ENCODE measurements around the gene VASN. TPM values are rescaled to one million over a fixed set of nuclear protein-coding genes. Genes with fewer than 3 reads are reported as not detected.

The VASN gene
- total RNA-seq, 6 experiments from 2014 or later, result 92.0 to 131 (median 103) TPM

DNA sequence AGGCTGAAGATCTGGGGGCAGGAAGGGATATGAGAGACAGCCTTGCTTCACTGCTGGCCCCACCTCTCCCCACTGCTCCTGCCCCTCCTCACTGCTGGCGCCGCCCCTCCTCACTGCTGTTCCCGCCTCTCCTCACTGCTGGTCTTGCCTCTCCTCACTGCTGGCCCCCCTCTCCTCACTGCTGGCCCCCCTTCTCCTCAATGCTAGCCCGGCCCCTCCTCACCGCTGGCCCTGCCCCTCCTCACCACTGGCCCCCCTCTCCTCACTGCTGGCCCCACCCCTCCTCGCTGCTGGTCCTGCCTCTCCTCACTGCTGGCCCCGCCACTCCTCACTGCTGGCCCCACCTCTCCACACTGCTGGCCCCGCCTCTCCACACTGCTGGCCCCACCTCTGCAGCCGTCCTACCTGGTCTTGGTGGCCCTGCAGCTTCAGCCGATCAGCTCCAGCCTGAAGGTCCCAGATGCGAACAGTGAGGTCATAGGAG, 11.1 kb upstream of the VASN start:
- Mint-ChIP-seq H3K27ac (no peak overlapping the region), H3K4me1 (ENCODE audit: low read depth) (no peaks in the 10 kb centered on the region), H3K27me3 (ENCODE audit: insufficient read depth) (no peaks in the 10 kb centered on the region), H3K4me3 (no peak overlapping the region), H3K36me3 (ENCODE audit: low read depth) (no peaks in the 10 kb centered on the region), H3K9me3 (no peaks in the 10 kb centered on the region)
- TF ChIP-seq, protein P1, sequence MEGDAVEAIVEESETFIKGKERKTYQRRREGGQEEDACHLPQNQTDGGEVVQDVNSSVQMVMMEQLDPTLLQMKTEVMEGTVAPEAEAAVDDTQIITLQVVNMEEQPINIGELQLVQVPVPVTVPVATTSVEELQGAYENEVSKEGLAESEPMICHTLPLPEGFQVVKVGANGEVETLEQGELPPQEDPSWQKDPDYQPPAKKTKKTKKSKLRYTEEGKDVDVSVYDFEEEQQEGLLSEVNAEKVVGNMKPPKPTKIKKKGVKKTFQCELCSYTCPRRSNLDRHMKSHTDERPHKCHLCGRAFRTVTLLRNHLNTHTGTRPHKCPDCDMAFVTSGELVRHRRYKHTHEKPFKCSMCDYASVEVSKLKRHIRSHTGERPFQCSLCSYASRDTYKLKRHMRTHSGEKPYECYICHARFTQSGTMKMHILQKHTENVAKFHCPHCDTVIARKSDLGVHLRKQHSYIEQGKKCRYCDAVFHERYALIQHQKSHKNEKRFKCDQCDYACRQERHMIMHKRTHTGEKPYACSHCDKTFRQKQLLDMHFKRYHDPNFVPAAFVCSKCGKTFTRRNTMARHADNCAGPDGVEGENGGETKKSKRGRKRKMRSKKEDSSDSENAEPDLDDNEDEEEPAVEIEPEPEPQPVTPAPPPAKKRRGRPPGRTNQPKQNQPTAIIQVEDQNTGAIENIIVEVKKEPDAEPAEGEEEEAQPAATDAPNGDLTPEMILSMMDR (IDR thresholded peaks at IDR 0.05), result no peak
- DNase-seq, result no peak

DNA sequence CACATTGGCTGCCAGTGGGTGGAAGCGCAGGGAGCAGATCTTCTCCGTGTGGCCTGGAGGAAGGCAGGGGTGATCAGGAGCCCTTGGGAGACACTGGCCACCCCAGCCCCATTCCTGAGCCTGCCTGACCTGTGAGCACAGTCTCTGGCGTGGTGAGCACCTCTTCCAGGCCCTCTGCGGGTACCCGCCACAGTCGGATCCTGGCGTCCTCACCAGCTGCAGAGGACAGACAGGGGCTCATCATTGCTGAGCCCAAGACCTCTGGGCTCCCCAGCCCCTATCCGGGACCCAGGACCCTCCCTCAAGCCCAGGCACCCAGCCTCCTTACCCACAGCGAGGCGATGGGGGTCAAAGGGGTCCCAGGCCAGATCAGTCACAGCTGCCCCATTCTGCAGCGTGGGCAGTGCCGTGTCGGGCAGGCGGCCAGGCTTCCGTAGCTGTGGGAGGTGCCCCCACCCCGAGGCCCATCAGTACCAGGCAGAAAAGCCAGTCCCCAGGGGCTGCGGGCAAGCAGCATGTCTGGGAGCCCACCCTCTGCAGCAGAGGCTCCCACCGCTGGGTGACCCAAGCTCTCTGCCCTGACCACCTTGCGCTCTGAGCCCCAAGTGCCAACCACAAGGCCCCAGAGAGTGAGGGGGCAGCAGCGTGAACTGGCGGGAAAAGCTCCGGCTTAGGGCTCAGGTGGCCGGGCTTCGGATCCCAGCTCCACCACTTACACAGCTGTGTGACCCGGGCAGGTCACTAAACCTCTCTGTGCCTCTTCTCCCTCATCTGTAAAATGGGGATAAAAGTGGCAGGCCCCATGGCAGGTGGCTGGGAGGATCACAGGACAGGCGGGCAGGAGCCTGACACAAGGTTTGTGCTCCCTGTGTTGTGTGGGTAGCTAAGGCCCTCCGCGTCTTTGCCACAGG, 10.4 kb upstream of the VASN start:
- no peak for DNase-seq
- Mint-ChIP-seq H3K4me1 (ENCODE audit: low read depth) (no peaks in the 10 kb centered on the region), H3K27ac (no peak overlapping the region), H3K27me3 (ENCODE audit: insufficient read depth) (no peaks in the 10 kb centered on the region), H3K4me3 (no peak overlapping the region), H3K9me3 (no peaks in the 10 kb centered on the region), H3K36me3 (ENCODE audit: low read depth) (no peaks in the 10 kb centered on the region)
- TF ChIP-seq, protein P1 (IDR thresholded peaks at IDR 0.05), result no peak

DNA sequence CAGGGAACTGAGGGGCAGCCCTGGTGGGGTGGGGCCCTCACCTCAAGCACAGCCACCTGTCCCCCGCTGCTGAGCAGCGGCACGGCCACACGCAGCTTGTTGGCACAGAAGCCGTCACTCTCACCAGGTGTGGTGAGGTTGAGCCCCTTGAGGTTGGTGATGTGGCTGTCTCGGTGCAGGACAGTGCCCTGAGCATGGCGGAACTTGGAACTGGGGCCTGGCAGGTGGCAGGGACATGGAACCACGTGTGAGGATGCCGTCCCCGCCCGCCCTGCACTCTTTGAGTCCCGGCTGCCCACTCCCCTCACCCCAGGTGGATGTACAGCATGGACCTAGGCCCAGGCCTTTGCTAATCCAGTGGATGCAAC, 9.7 kb upstream of the VASN start:
- Mint-ChIP-seq H3K27me3 (ENCODE audit: insufficient read depth) (no peaks in the 10 kb centered on the region), H3K9me3 (no peaks in the 10 kb centered on the region), H3K4me1 (ENCODE audit: low read depth) (no peaks in the 10 kb centered on the region), H3K4me3 (no peak overlapping the region), H3K27ac (no peak overlapping the region), H3K36me3 (ENCODE audit: low read depth) (no peaks in the 10 kb centered on the region)
- DNase-seq, result no peak
- TF ChIP-seq, protein P1 (IDR thresholded peaks at IDR 0.05), result no peak

DNA sequence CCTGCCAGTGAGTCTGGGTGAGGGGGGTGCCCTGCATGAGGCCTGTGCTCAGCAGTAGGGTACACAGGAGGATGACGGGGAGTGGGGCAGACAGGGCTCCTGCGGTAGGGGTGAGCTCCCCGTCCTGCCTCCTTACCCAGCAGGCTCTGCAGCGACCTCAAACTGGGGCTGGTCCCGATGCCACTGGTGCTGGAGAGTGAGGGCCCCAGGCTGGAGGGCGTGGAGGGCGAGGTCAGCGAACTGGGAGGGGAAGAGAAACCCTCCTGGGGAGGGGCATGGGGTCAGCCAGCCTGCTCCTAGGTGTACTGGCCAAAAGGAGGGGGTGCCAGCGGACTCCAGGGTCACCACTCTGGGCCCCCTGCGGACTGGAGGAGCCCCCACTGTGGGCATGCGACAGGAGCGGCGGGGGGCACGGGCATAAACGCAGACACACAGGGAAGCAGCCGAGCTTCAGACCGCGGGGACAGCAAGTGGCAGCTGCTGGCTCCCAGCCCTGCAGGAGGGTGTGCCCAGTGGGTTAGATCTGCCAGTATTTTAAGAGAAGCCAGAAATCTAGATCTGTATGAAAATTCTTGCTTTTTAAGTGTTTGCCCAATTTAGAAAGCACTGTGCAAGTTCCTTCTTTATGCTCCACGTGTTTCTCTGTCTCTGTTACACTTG, 9.0 kb upstream of the VASN start:
- Mint-ChIP-seq H3K9me3 (no peaks in the 10 kb centered on the region), H3K36me3 (ENCODE audit: low read depth) (no peaks in the 10 kb centered on the region), H3K4me1 (ENCODE audit: low read depth) (peaks cover 4% of the 10 kb centered on the region; the same call in 1 of the 2 replicates), H3K27ac (no peak overlapping the region), H3K27me3 (ENCODE audit: insufficient read depth) (no peaks in the 10 kb centered on the region), H3K4me3 (no peak overlapping the region)
- TF ChIP-seq, protein P1 (IDR thresholded peaks at IDR 0.05), result no peak
- DNase-seq, result no peak

DNA sequence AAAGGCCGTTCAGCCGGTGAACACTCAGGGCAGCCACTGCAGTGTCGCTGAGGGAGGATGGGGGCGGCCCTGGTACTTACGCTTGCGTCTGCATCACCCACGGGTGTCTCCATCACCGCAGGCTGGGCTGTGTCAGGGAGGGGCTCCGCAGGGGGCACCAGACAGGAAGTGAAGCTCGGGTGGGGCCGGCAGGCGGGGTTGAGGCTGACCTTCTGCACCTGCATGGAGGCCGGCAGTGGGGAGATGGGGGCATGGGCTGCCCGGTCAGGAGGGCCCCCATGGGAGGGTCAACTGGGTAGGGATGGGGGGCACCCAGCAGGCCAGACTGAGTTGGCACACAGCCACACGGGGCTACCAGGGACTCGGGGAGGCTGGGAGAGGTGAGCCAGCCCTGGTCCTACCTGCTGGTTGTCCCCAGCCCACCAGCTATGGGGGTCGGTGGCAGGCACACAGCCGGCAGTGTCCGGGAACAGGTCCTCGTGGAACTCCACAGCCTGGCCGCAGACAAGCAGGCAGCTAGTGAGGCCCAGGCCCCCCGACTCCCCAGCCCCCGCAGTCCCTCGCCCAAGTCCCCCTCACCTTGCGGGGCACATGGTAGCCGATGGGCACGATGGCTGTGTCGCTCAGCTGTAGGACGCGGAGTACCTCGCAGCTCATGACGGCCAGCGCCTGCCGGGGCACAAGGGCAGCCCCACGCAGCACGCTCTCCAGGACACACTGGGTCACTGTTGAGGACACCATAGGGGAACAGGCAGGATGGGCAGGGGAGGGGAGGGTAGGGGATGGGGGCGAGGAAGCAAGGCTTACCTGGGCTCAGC, 7.2 kb upstream of the VASN start:
- Mint-ChIP-seq H3K36me3 (ENCODE audit: low read depth) (no peaks in the 10 kb centered on the region), H3K27me3 (ENCODE audit: insufficient read depth) (no peaks in the 10 kb centered on the region; the same call in 1 of the 2 replicates), H3K27ac (no peak overlapping the region), H3K4me1 (ENCODE audit: low read depth) (peaks cover 16% of the 10 kb centered on the region), H3K4me3 (no peak overlapping the region), H3K9me3 (no peaks in the 10 kb centered on the region)
- TF ChIP-seq, protein P1 (IDR thresholded peaks at IDR 0.05), result no peak
- DNase-seq, result no peak
